HEK293 (cell line): Measurements from ENCODE around the gene TFDP1.

Source experiments
- CTCF ChIP-seq: fragments of 450-650 bp; formaldehyde crosslinking; IDR thresholded peaks from 2 replicates; pipeline ENCODE4 v1.5.1; 2016; ENCODE audit warnings: missing biosample characterization, missing genetic modification characterization
- HOXC10 ChIP-seq: sonication (generic); formaldehyde crosslinking; IDR thresholded peaks from 2 replicates; pipeline ENCODE4 v1.8.1; 2023; ENCODE audit warnings: mild to moderate bottlenecking, missing genetic modification reagents
- OVOL3 ChIP-seq: fragments of 450-650 bp; formaldehyde crosslinking; IDR thresholded peaks from 2 replicates; pipeline ENCODE4 v1.5.1; 2016; ENCODE audit warnings: missing biosample characterization, missing genetic modification characterization
- ZNF792 ChIP-seq: fragments of 450-650 bp; formaldehyde crosslinking; IDR thresholded peaks from 2 replicates; pipeline ENCODE4 v1.5.1; 2016; ENCODE audit warnings: missing biosample characterization, missing genetic modification characterization

GRCh38 chr13:113623491-113624234 lies 39.1 kb downstream of the TFDP1 start:
- no peak for TF ChIP-seq OVOL3
- no peak for TF ChIP-seq CTCF (tag by site-specific recombination)
- TF ChIP-seq ZNF792 (tag by site-specific recombination): no peak
- no peak for TF ChIP-seq HOXC10 (CRISPR knock-in tag)
